HG03469 (cell line): ENCODE measurements around the gene ZXDC.

Experiments
- ATAC-seq: cut with Tn5 transposase; IDR thresholded peaks from one replicate; pipeline ENCODE4 v1.9.1; 2021; ENCODE audit warnings: mild to moderate bottlenecking, moderate library complexity, moderate number of reproducible peaks; ENCODE audit not compliant: unreplicated experiment

ZXDC gene

DNA sequence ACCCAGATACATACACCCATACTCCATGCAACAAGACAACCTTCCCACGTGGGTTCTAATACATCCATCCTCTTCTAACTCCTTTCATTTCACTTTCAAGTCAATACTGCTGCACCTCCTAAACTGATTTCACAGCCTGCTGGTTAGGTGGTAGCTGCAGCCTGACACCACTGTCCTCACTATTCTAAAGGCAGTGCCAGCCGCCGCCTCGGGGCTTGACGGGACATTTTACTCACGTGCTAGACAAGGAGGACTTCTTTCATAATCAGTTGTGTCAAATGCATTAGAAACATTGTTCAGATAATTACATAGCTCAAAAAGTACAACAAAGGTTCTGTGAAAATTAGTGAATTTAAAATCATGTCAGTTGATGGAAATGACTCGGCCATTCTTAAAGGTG is 35.6 kb upstream of the ZXDC start:
- no peak for ATAC-seq

DNA sequence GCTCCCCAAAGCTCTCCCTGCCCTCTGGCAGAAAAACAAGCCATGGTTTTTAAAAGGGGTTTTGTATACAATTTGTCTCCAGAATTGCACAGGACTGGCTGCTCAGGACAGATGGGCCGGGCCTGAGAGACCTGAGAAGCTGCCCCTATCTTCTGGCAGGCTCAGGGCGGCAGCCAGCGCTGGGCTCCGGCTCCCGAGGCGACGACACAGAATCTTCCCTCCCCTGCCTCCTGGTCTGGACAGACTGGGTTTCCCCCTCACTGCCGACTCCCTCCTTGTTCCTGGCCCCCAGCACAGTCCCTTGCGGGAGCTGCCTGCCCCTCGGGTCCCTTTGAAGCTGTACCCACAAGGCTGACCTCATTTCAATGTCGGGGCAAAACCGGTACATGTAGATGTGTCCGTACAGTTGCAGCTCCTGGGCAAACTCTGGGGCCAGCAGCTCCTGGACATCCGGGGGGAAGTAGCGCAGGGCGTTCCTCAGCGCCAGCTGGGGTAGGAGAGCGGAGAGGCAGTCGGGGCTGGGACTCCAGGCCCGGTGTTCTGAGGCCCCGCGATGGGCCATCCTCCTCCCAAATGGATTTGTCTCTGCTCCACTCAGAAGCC is 34.7 kb upstream of the ZXDC start:
- no peak for ATAC-seq

DNA sequence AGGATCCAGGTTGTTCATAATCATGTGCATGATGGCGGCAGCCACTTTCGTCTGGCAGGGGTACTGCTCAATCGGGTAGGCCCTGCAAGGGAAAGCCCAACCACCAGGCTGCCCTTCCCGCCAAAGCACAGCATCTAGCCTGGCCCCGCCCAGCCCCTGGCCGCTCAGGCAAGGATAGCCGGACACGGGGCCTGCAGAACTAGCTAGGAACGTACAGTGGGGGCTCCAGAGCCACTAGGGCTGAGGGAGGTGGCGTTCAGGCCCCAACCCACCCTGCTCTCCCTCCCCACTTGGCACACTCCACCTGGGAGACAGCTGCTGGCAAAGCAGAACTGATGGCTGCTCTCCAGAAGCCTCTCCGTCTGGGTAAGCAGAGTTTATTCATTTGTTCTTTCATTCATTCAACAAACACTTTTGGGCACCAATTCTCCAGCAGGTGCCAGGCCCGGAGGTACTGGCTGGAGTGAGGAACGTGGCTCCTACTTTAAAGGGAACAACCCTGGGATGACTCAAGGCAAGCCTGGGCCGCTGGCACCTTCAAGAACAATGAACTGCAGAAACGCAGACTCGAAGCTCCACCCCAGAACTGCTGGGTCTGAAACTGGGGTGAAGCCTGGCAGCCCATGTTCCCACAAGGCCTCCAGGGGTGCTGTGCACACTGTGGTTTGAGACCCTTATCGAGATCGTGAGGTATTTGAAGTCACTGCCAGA is 34.1 kb upstream of the ZXDC start:
- ATAC-seq = no peak

DNA sequence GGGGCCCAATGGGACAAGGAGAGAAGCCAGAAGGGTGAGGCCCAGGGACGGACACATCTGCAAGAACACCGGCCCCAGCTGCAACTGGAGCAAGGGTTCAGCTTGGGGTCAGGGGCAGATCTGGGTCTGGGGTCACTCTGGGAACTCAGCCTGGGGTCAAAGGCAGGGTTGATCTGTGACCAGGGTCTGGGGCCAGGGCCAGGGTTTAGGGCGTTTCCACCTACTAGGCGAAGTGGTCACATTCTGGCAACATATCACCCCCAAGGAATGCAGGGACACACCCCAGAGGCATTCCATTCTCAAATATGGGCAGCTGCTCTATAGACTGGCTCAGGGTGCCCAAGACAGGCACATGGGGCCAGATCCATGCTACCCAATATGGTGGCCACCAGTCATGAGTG is 32.9 kb upstream of the ZXDC start:
- ATAC-seq = no peak

DNA sequence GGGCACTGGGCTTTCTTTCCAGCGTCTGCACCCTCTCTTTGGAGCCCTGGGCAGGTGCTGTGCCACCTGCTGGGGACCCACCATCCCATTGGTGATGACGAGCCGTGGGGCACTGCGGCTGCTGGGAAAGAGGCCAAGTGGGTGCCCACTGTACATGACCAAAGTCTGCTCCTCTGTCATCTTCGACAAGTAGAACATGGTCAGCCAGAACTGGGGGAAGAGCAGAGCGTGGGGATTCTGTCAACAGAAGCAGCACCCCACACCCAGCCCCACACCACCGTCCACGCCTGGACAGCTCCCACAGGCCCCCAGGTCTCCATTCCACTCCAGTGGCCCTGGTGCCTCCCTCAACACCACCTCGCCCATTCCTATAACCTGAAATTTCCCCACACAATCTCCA is 32.2 kb upstream of the ZXDC start:
- no peak for ATAC-seq

DNA sequence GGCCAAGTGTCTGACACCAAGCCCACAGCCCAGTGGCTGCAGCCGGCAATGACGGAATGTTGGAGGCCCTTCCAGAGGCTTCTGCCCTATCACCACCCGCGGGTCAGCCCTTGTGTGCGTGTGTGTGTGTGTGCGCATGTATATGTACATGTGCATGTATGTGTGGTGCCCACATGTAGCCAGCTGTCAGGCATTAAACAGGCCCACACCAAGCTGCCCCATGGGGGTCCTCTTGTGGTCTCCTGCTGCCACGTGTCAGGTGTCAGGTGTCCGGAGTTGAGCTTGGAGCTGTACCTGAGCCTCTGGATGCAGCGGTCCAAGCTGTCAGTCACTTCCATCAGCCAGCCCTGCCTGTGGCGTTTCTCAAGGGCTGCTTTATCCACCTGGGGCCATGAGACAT is 28.0 kb upstream of the ZXDC start:
- ATAC-seq = no peak

DNA sequence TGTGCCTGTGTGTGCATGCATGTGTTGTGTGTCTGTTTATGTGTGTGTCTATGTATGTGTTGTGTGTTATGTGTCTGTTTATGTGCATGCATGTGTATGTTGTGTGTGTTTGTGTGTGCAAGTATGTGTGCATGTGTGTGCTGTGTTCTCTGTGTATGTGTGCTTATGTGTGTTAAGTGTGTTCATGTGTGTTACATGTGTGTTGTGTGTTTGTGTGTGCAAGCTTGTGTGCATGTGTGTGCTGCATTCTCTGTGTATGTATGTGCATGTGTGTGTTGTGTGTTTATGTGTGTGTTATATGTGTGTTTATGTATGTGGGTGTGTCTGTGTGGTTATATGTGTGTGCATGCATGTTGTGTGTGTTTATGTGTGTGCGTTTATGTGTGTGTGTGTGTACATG is 27.0 kb upstream of the ZXDC start:
- ATAC-seq = no peak

DNA sequence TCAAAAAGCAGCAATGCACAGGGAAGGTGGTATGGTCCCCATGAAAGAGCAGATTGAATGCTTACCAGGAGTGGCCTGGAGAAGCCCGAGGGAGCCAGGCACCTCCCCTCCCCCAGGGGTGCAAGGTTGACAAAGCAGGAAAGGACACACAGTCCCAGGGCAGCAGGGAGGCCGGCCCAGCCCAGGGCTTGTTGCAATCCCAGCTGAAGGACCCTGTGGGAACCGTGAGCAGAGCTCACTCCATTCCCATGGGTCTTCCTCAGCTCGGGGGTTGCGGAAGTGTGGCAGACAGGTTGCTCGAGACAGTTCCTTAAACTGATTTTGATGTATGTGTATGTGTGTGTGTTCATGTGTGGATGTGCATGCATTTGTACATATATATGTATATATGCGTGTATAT is 26.0 kb upstream of the ZXDC start:
- no peak for ATAC-seq

DNA sequence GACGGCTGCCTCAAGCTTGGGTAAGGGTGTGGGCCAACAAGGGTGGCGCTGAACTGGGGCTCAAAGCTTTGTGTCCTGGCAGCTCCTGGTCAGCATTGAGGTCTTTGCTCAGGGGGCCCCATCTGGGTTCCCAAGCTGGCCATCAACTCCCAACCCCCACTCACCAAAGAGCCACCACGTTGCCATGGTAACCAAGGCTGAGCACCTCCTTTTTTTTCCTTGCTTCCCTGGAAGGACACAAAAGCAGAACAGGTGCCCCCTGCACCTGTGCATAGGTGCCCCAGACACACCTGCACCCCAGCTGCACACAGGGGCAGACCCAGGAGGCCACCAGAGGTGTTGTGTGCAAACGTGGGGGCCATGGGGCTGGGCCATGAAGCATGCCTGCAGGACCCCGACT is 25.4 kb upstream of the ZXDC start:
- no peak for ATAC-seq

DNA sequence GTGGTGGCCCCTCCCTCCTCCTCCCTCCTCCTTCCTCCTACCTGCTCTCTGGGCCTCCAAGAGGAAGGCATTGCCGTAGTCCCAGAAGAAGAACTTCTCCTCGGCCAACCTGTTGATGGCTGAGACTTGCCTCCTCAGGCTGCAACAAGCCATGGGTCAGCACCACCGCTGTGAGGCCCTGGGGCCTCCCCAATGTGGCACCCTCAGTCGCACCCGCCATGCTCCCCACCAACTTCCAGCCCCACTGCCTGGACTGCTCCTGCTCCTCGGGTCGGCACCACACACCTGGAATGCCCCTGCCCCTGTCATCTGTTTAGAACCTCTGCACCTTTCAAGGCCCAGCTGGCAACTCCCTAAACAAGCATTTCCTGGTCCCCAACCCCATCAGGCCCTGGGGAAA is 24.3 kb upstream of the ZXDC start:
- ATAC-seq = no peak

DNA sequence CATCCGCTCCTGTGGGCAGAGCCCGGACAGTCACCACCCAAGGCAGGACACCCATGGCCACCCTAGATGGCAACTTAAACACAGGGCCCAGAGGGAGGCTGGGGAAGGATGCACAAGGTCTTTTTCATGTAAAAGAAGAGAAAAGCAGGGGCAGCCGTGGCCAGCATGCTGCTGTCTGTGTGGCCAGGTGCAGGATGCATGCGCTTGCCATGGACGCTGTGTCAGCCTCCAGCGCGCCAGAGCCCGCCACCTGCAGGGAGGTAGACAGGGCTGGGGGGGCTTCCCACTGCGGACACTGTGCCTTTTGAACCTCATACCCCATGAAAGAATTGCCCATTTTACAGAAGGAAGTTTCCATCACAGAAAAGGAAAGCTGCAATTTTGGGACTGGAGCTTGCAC is 23.7 kb upstream of the ZXDC start:
- no peak for ATAC-seq

DNA sequence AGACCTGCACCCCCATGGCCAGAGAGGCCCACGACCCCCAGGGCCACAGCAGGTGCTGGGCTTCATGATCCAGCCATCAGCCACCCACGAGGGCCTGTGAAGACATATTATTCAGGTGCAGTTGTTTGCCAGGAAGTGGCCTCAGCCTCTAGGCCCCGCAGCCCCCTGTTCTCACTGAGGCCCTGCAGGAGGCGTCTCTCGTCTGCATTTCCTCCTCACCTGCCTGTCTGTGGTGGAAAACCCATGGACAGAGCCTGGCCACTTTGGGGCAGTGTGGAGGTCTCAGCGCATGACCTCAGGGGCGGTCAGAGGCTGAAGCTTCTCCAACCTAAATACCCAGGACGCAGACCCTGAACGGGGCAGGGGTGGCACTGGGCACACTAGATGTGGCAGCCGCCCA is 23.2 kb upstream of the ZXDC start:
- no peak for ATAC-seq

DNA sequence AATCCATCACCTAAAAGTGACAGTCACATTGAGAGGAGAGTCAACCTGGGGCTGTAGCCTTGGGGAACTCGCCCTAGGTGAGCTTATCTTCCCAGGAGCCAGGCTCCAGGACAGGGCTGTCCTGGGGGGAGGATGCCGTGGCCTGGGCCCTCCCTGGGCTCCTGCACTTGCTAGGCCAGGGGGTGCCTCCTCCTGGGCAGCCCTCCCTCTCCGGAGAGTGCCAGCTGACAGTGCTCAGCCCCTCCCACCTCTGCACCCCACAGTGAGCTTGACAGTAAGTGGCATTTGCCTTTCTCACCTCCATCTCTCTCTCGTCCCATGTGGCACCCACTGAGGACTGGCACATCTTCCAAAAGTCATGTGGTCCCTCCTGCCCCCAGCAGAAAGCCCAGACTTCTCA is 22.8 kb upstream of the ZXDC start:
- no peak for ATAC-seq

DNA sequence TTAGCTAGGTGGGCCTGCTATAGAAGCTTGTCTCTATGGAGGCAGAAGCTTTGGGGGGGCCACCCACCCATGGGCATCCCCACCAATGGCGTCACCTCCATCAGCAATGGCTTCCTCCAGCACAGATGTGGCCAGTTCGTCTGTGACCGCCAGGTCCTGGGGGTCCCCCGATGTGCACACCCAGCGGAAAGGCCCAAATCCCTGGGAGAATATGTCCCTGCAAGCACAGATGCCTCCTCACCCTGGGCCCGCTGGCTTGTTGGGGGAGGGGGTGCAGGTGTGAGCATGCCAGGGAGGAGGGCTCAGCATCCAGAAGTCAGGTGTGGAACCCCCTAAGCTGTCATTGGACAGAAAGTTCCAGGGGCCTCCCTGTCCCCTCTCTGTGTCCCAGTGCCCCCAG is 22.3 kb upstream of the ZXDC start:
- no peak for ATAC-seq

DNA sequence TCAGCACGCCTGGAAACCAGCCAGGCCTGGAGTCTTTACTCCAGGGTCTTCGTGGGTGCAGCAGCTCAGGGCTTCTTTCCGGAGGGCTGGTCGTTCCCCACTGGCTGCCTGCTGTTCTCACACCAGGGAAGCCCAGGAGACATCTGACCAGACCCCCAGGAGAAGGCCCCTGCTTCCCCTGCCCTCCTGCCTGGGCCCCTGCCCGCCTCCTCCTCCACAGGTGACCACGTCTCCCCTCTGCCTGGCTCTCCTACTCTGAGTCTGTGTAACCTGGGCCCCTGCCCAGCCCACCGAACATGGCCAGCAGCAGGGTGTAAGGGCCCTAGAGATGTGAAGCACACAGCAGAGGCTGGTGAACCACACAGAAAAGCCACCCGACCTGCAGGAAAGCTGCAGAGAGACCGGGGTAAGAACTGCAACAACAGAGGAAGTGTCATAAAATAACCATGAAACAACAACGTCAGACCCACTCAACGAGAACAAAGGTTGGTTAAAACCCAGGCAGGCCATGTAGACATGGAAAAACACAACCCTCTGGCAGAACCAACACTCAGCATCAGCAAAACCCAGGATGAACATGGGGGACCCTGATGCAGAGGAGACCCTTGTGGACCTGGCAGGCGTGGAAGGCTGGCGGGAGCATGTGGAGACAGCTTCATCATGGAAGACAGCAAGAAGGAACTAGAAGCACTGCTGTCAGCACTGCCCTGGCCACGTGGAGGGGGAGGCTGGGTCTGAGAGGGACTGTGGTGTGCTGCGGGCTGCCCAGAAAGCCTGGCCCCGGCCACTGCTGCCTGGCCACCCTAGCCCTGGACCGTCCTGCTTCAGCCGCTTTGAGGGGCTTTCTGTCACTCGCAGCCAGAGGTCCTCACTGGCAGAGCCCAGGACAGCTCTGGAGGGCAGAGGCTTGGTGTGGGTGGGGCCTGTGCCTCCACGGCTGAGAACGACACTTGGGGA is 21.5 kb upstream of the ZXDC start:
- ATAC-seq = no peak

DNA sequence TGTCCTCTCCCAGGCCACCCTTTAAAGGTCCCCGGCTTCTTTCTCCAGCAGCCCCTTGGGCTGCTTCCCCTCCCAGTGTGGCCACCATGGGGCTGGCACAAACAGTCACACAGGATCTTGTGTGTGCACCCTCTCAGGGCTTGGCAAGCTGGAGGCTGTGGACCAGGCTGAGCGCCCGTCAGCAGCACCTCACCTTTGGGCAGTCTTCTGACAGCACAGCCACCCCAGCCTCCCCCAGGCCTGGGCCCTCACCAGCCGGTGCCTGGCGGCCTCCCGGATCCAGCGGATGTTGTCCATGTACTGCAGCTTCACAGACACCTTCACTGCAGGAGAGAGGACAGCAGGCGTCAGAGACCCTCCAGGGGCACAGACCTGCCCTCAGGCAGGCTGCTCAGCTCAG is 20.1 kb upstream of the ZXDC start:
- ATAC-seq = no peak

DNA sequence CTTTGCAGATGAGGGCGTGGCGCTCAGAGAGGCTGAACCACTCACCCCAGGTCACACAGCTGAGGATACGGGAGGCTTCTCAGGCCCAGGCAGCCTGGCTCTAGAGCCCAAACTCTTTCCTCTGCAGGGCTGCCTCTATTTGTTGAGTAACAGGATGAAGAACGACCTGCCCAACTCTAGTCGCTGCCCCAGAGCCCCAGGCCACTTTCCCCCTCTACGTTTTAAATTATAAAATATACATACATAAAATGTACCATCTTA is 19.2 kb upstream of the ZXDC start:
- ATAC-seq = no peak

DNA sequence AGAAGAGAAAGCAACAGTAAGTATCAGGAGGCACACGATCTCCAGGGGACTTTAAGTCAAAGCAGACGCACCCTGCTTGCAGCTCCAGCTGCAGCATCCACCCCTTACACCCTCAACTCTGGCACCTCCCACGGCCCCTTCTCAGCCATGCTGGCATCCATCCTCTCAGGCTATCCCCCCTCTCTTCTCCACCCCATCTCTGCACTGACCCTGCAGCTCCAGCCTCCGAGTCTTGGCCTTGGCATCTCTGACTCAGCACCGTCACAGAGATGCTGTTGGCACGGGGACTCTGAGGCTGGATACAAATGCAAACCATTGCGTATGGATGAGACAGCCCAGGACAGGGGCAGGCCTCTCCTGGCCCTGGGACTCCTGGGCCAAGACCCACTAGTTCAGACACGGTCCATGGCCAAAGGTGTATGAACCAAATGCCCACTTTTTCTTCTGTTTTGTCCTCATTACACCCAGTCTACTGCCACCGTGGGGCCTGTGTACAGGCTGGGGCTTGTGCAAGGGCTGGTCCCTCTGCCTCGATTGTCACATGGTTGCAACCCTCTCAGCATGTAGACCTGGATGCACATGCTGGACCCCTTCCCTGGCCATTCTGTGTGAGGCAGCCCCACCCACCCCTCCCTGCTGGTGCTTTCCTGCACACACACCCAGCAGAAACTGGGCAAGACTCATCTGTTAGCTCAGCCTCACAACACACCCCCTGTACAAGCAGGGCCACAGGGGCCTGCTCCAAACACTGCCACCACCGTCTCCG is 18.7 kb upstream of the ZXDC start:
- no peak for ATAC-seq

DNA sequence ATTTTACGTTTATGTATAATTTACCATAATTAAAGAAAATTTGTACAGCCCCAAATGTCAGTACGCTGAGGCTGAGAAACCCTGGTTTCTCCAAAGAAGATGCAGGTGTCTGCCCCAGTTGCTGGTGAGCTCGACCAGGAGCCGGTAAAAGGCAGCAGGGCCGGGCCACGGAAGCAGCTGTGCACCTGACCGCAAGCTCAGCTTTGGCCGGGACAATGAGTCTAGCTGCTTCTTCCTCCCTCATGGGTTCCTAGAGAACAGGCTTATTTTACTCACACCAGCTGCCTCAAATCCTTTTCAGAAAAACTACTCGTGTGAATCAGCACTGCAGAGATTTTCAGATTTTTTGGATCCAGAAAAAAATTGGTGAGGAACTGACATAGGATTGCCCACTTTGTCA is 18.0 kb upstream of the ZXDC start:
- no peak for ATAC-seq

DNA sequence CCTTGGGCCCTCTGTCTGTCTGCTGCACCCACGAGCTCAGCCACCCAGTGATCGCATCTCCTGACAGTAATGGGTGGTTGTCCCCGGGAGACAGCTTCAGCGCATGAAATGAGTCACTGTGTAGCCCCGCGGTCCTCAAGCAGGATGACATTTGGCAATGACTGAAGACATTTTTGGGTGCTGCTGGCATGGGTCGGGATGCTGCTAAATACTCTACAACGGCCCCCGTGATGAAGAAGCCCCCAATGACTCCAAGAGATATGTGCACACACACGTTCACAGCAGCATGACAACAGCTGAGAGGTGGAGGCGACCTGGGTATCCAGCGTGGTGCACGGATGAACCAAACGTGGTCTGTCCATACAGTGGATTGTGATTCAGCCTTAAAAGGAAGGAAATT is 17.4 kb upstream of the ZXDC start:
- ATAC-seq = no peak

DNA sequence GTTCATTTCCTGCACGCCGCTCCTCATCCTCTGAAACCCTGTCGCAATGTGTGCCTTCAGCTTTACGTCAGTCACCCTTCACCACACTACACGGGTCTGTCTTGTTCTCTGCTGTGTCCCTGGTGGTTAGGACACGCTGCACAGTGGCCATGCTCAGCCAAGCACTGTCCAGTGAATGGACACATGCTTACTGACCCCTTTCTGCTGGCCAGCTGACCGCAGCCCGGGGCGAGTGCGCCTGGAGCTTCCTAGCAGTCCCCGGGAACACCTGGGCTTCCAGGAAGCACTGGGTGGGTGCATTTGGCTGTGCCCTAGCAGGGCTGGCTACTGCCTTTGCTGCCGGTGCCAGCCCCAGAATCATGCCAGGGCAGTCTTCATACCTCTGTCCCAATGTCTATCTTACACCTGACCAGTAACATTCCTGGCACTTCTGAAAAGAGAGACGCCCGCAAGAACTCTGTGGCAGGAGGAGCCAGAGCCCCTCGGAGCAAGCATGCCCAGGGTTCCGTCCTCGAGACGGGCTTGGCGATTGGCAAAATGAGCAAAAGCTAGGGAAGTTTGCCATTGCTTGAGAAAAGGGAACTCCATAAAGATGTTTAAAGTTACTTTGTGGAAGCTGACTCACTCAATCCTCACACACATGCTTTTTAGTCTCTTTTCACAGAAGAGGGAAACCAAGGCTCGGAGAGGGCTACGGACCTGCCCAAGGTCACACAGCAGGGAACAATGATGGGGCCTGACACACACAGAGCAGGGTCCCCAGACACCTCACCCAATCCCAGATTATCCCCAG is 15.7 kb upstream of the ZXDC start:
- ATAC-seq = no peak
